ENCODE data around the gene TUBB6. TPM values are rescaled to one million over a fixed set of nuclear protein-coding genes. Genes with fewer than 3 reads are reported as not detected.

The TUBB6 gene
- total and polyA plus RNA-seq, 2 donors (not counting 1 experiment from before 2014, with no cell fraction given) = 30.4 to 58.7 TPM

GRCh38 chr18:12321333-12321732, 13.3 kb downstream of the TUBB6 start:
- H3K9ac ChIP-seq (ENCODE audit: low read length) = peak overlapping the region; percentile 14
- H3K9me3 ChIP-seq (ENCODE audit: control extremely low read depth in 1 of 3, control insufficient read depth in 2 of 3, insufficient read depth in 1 of 3, low read length in 2 of 3) = peaks cover 0 to 11% (median 0%) of the 10 kb centered on the region in 3 donors
- Mint-ChIP-seq H3K4me1 (peaks cover 42% of the 10 kb centered on the region), H3K27ac (peak overlapping the region; percentile 70), H3K9me3 (ENCODE audit: insufficient read depth) (no peaks in the 10 kb centered on the region), H3K4me3 (peak overlapping the region; percentile 63), H3K27me3 (no peaks in the 10 kb centered on the region)
- no peak overlapping the region for H3K4me3 ChIP-seq (ENCODE audit: control extremely low read depth in 1 of 5, extremely low read depth in 1 of 5, insufficient read depth in 1 of 5, low read depth in 2 of 5, low read length in 4 of 5)
- peaks cover 39 to 42% of the 10 kb centered on the region in 2 donors for H3K4me1 ChIP-seq (ENCODE audit: control insufficient read depth in 2 of 2, insufficient read depth in 2 of 2, low read length in 2 of 2)
- intact Hi-C loops (cut with micrococcal nuclease) = no loop called here
- DNase-seq (peak; percentile 40), ATAC-seq (ENCODE audit: low read depth) (peak; percentile 76)
- peak overlapping the region; percentile 11 to 23 for H3K27ac ChIP-seq (ENCODE audit: low read length in 2 of 2)
- no peak overlapping the region for H2AFZ ChIP-seq (ENCODE audit: insufficient read depth, low read depth, low read length, poor library complexity, severe bottlenecking)
- H3K79me2 ChIP-seq (ENCODE audit: control insufficient read depth, insufficient read depth, low read length) = peaks cover 11% of the 10 kb centered on the region
- ChIA-PET POLR2A (no interaction called here), CTCF (interaction anchor here (1.8 kb wide), 1 partner anchor 9 kb away, joined by 6 read pairs; no protein-coding TSS in a partner anchor)
- H3K36me3 ChIP-seq (replicated peaks in 1 of 2; ENCODE audit: control extremely low read depth in 1 of 2, control insufficient read depth in 1 of 2, extremely low read depth in 1 of 2, insufficient read depth in 2 of 2, low read length in 1 of 2) = peaks cover 0 to 19% of the 10 kb centered on the region in 2 experiments
- H3K4me2 ChIP-seq (replicated peaks; ENCODE audit: low read depth, low read length, poor library complexity, severe bottlenecking) = peak overlapping the region; percentile 37
- peaks cover 5% of the 10 kb centered on the region for H4K20me1 ChIP-seq (ENCODE audit: control insufficient read depth, insufficient read depth, low read length, poor library complexity, severe bottlenecking)
- WGBS (ENCODE audit: insufficient coverage) = 30% methylated on average over 3 of the region's 4 CpGs
- H3K27me3 ChIP-seq (replicated peaks in 1 of 4; ENCODE audit: control extremely low read depth in 1 of 4, control insufficient read depth in 3 of 4, insufficient read depth in 4 of 4, low read length in 3 of 4) = no peaks in the 10 kb centered on the region
- TF ChIP-seq EZH2 (IDR thresholded peaks at IDR 0.05; ENCODE audit: borderline replicate concordance, insufficient read depth, low read depth, low read length, poor library complexity, severe bottlenecking) = no peak
- no peak for TF ChIP-seq CTCF (IDR thresholded peaks at IDR 0.05)

GRCh38 chr18:12324991-12325725, 17.1 kb downstream of the TUBB6 start:
- CTCF ChIA-PET = interaction anchor here (0.8 to 1.1 kb wide), 3 partner anchors 9 to 32 kb away, joined by 3 read pairs; no protein-coding TSS in a partner anchor
- peaks cover 5% of the 10 kb centered on the region for H4K20me1 ChIP-seq (ENCODE audit: control insufficient read depth, insufficient read depth, low read length, poor library complexity, severe bottlenecking)
- peaks cover 20% of the 10 kb centered on the region for H3K79me2 ChIP-seq (ENCODE audit: control insufficient read depth, insufficient read depth, low read length)
- TF ChIP-seq EZH2 (IDR thresholded peaks at IDR 0.05; ENCODE audit: borderline replicate concordance, insufficient read depth, low read depth, low read length, poor library complexity, severe bottlenecking) (no peak), CTCF (IDR thresholded peaks at IDR 0.05) (no peak)
- Mint-ChIP-seq H3K4me1 (peaks cover 30% of the 10 kb centered on the region), H3K27me3 (no peaks in the 10 kb centered on the region), H3K27ac (no peak overlapping the region), H3K9me3 (ENCODE audit: insufficient read depth) (no peaks in the 10 kb centered on the region), H3K4me3 (no peak overlapping the region)
- peaks cover 4 to 43% of the 10 kb centered on the region in 2 experiments for H3K36me3 ChIP-seq (replicated peaks in 1 of 2; ENCODE audit: control extremely low read depth in 1 of 2, control insufficient read depth in 1 of 2, extremely low read depth in 1 of 2, insufficient read depth in 2 of 2, low read length in 1 of 2)
- no peak overlapping the region for H3K4me2 ChIP-seq (replicated peaks; ENCODE audit: low read depth, low read length, poor library complexity, severe bottlenecking)
- no peak overlapping the region for H2AFZ ChIP-seq (ENCODE audit: insufficient read depth, low read depth, low read length, poor library complexity, severe bottlenecking)
- no peak overlapping the region for H3K27ac ChIP-seq (ENCODE audit: low read length in 2 of 2)
- H3K4me1 ChIP-seq (ENCODE audit: control insufficient read depth in 2 of 2, insufficient read depth in 2 of 2, low read length in 2 of 2) = peaks cover 20% of the 10 kb centered on the region in 2 donors
- POLR2A ChIA-PET = no interaction called here
- WGBS (ENCODE audit: insufficient coverage) = 99% methylated on average over 58 of the region's 58 CpGs
- no peak overlapping the region for H3K9ac ChIP-seq (ENCODE audit: low read length)
- intact Hi-C loops (cut with micrococcal nuclease) = loop anchor here (5.0 kb wide), 1 partner anchor 337 kb away; no protein-coding TSS in a partner anchor
- no peaks in the 10 kb centered on the region for H3K27me3 ChIP-seq (replicated peaks in 1 of 4; ENCODE audit: control extremely low read depth in 1 of 4, control insufficient read depth in 3 of 4, insufficient read depth in 4 of 4, low read length in 3 of 4)
- DNase-seq (no peak), ATAC-seq (ENCODE audit: low read depth) (no peak)
- peaks cover 0 to 11% (median 0%) of the 10 kb centered on the region in 3 donors for H3K9me3 ChIP-seq (ENCODE audit: control extremely low read depth in 1 of 3, control insufficient read depth in 2 of 3, insufficient read depth in 1 of 3, low read length in 2 of 3)
- no peak overlapping the region for H3K4me3 ChIP-seq (ENCODE audit: control extremely low read depth in 1 of 5, extremely low read depth in 1 of 5, insufficient read depth in 1 of 5, low read depth in 2 of 5, low read length in 4 of 5)
